GM19023 (cell line): ENCODE measurements around the gene SH3BP1.

Experiments
- ATAC-seq: cut with Tn5 transposase; IDR thresholded peaks from one replicate; pipeline ENCODE4 v1.9.1; 2021; ENCODE audit warnings: mild to moderate bottlenecking, moderate library complexity; ENCODE audit not compliant: unreplicated experiment

The SH3BP1 gene

DNA sequence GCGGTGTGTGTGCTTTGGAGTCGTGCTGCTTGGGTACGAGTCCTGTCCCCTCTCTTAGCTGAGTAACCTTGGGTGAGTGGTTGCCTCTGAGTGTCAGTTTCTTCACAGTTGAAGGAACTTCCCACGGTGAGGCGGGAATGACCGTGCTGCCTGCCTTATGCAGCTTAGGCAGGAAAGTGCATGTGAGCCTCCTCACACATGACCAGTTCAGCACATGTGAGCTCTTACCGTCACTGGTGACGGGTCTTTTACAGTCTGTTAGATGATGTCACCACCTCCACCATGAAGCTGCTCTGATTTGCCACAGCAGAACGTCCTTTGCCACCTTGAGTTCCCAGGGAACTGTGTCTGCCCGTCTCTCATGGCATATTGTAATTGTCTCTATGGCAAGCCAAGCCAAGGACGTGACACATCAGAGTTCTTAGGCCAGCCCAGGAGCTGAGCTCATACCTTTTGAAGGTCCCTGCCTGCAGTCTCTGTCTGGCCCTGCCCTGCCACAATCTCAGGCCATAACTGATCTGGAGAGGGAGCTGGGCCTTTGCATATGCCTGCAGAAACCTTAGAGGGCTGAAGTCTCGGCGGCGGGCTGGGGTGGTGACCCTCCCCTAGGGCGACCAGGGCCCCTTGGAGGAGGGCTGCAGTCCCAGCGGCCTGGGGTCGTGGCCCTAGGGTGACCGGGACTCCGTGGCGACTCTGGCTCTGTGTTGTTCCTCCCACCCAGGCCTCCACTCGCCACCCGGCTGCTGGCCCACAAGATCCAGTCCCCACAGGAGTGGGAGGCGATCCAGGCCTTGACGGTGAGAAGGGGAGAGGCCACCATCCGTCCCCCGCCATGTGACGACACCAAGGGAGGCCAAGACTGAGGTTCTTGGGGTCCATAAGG, 23.0 kb upstream of the SH3BP1 start:
- ATAC-seq = no peak

DNA sequence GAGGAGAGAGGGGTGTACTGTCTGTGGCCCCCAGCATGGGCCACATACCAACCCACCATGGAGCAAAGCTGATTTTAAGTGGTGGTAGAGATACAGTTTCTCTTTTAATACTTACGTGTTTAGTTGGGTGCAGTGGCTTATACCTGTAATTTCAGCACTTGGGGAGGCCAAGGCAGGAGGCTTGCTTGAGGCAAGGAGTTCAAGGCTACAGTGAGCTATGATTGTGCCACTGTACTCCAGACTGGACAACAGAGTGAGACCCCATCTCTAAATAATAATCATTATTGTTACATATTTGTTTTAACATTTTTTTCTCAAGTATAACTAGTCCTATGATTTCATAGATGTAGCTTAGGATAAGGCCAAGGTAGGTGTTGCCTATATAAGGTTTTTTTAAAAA, 22.0 kb upstream of the SH3BP1 start:
- ATAC-seq = no peak

DNA sequence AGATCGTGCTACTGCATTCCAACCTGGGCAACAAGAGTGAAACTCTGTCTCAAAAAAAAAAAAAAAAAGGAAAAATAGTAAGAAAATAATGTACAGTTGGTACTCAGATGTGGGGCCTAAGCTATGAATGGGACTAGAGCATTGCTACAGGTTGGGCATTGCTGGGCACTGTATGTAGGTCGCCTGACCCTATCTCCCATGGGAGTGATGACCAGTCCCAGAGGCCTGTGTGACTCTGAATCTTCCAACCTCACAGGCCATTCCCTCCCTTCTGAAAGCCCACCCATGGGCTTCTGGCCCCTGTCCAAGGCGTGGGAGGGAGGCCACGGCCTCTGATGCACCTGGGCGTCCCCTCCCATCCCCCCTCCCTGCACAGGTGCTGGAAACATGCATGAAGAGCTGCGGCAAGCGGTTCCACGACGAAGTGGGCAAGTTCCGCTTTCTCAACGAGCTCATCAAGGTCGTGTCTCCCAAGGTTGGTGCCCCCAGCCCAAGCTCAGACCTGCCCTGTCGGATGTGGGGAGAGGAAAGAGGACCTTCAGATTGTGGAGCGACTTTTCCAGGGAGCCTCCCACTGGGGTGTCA, 21.3 kb upstream of the SH3BP1 start:
- ATAC-seq = no peak

DNA sequence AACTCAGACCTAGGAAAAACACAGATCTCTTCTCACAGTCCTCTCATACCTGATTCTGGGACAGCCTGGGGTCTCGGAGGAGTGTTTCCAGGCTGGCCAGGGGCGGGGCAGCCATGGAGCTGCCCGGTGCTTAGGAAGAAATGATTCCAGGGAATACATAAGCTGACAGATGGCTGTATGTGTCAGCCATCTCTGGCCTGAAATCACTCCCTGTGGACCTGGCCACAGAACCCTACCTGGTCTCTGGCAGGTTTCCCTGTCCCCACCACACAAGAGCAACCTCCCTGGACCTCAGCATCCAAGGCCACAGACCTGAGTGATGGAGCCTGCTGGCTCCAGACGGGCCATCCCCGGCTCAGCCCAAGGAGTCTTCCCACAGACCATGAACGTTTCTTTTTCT, 20.8 kb upstream of the SH3BP1 start:
- no peak for ATAC-seq

DNA sequence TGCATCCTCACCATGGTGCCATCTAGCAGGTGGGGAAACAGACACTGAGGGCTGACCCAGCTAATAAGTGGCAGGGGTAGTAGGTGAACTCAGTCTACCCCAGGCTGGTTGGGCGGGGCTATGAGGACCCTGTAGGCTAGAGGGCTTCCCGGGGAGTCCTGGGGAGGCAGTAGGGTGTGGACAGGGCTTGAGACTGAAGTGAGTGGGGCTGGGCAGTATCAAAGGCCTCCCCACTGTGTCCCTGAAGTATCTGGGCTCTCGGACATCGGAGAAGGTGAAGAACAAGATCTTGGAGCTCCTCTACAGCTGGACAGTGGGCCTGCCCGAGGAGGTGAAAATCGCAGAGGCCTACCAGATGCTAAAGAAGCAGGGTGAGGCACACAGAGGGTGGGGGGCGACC, 19.5 kb upstream of the SH3BP1 start:
- ATAC-seq = no peak

DNA sequence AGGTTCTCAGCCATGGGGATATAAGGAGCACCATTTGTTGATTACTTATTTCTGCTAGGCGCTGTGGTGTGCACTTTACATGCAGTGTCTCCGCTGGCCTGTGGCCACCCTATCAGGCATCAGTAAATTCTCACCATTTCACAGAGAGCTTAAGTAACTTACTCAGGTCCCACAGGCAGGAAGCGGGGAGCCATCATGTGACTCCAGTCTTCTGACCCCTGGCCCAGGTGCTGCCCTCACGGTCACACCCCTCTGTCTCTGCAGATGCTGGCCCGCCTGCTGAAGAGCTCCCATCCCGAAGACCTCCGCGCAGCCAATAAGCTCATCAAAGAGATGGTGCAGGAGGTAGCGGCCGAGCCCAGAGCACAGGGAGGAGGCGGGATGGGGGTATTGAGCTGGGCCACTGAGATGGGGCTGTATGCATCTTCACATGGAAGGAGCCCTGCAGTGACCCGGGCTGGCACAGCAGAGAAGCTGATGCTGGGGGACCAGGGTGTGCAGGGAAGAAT, 18.1 kb upstream of the SH3BP1 start:
- ATAC-seq = no peak

DNA sequence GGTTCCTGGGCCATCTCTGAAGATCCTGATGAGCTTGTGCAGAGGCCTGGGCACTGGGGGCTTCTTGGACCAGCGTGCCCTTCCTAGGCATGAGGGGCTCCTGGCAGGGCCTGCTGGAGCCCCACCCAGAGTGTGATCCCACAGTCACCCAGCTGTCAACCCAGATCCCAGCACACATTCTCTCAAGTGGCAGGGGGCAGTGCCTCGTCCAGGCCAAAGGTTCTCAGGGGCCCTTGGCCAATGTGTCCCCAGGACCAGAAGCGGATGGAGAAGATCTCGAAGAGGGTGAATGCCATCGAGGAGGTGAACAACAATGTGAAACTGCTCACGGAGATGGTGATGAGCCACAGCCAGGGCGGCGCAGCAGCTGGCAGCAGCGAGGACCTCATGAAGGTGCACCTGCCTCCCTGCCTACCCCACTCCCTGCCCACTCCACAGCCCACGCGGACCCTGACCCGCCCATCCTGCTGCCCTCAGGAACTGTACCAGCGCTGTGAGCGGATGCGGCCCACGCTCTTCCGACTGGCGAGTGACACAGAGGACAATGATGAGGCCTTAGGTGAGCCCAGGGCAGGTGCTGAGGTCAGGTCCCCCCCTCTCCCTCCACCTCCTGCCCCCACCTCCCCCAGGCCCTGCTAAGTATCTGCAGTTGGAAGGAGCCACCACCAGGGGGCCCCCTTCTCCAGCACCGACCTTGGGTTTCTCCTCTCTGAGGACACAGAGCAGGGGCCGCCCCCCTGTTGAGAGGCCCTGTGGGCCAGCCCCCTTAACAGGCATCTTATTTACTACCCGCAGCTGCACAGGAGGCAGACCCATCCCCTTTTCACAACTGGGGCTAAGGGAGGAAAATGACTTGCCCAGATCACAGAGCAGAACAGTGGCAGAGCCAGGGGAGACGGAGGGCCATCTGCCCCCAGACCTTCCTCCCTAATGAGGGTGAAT, 16.1 kb upstream of the SH3BP1 start:
- ATAC-seq = no peak

DNA sequence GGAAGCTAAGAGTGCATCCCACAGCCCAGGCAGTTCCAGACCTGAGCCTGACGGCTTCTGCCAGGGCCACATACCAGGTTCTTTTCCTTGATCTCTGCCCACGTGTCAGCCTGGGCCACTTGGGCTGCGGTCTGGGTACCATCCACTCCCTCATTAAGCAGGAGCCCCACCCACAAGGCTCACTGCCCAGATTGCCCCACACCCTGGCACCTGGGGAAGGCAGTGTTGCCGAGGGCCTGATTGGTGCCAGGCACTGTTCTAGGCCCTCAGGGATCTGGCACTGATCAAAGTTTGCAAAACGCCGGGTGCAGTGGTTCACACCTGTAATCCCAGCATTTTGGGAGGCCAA, 15.5 kb upstream of the SH3BP1 start:
- no peak for ATAC-seq

DNA sequence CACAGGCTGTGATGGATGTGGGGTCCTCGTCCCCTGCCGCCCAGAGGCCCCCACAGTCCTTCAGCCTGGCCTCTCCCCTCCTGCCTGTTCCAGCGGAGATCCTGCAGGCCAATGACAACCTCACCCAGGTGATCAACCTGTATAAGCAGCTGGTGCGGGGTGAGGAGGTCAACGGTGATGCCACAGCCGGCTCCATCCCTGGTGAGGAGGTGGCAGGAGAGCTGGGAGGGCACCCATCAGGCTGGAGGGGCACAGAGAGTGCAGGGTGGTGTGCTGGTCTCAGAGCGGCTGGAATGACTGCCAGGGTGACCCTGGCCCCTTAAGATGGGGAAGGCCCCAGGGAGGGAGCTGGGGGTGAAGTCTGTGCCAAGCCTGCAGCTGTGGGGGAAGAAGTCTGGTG, 14.6 kb upstream of the SH3BP1 start:
- no peak for ATAC-seq

DNA sequence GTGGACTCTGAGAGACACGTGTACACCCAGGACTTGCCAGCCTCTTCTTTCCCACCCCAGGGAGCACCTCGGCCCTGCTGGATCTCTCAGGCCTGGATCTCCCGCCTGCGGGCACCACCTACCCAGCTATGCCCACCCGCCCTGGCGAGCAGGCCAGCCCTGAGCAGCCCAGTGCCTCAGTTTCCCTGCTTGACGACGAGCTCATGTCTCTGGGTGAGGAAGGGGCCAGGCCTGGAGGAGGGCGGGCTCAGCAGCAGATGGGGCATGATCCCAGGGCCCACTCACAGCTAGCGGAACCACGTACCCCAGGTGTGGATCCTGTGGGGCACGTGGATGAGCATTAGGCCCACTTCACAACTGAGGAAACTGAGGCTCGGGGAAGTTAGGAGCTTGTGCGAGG, 13.7 kb upstream of the SH3BP1 start:
- no peak for ATAC-seq

DNA sequence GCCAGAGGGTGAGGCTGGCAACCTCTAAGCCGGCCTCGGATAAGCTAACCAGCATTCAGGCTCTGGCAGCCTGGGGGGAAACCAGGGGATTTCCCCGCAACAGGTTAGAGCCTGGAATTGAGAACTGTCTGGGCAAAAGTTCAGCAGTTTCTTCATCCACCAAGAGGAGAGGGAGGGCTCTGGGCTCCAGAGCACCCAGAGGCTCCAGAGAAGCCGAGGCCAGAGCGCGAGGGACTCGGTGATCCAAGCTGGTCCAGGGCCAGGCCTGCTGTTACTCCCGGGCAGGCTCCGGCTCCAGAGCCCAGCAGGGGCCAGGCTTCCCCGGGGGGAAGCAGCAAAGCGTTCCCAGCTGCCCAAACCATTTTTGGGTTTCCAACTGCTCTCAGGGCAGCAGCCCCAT, 13.3 kb upstream of the SH3BP1 start:
- no peak for ATAC-seq

DNA sequence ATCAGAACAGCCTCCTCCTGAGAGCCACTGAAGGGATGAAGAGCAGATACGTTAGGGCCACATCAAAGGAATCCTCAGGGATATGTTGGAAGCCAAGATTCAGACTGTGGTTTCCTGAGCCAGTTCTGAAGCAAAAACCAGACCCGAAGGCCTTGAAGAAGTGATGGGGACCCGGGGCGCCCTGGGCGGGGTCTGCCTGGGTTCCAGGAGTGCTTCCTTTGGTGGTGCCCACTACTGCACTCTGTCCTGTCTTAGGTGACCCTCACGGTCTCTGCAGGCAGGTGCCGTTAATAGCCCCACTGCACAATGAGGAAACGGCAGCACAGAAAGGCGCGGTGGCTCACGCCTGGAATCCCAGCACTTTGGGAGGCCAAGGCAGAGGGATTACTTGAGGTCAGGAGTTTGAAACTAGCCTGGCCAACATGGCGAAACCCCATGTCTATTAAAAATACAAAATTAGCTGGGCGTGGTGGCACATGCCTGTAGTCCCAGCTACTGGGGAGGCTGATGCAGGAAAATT, 12.9 kb upstream of the SH3BP1 start:
- no peak for ATAC-seq

DNA sequence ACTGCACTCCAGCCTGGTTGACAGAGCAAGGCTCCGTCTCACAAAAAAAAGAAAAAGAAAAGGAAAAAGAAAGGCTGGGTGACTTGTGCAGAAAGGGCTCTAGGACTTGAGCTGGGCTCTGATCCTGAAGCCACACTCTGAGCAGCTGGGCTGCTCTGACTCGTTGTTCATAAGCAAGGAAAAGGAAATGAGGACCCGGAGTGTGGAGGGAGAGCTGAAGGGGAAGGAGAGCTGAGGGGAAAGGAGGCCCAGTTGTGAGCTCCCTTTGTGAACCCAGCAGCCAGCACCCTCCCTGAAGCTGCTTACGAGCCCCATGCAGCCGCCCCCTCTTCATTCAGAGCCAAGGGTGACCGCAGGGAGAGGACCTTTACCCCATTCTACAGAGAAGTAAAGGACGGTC, 12.3 kb upstream of the SH3BP1 start:
- no peak for ATAC-seq

DNA sequence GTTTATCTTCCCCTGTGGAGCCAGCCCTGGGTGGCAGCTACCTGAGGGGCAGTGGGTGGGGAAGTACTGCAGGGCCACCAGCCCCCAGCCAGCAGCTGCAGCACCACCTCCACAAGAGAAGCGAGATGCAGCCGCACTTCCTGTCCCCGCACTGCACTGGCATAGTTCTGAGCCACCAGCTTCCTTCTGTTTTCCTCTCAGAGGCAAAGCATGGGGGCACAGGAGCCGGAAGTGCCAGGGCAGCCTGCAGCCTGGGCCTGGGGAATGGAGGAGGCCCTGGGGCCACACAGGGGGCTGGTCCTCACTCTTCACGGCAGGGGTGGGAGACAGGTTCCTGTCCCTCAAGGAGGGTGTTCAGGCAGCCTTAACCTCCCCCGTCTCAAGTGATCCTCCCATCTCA, 11.9 kb upstream of the SH3BP1 start:
- ATAC-seq = no peak

DNA sequence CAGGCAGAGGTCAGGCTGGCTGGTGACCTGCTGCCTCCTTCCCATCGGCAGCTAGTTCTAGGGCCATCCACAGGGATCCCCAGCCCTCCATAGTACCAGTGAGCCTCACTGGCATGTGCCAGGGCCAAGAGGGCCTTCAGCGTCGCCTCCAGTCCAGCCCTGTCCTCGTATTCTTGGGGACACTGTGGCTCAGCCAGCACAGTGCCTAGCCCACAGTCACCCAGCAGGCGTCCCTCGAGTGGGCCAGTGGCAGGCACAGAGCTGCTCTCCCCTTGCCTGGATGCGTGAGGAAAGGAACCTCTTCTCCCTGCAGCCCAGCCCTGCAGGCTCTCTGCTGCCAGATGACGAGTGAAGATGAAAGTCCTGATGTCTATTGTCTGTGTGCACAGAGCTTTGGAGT, 10.6 kb upstream of the SH3BP1 start:
- ATAC-seq = no peak

DNA sequence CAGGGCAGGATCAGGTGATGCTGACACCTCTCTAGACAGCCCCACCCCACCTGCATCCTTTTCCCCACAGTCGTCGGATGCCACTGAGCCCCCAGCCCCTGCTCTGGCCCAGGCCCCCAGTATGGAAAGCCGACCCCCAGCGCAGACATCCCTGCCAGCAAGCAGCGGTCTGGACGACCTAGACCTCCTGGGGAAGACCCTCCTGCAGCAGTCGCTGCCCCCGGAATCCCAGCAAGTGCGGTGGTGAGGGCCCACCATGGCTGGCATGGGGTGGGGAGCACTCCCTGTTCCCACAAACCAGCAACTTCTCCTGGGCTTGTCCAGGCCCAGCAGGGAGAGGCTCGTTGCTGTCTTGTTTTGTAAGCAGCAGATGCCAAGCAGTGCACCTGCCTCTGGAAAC, 9.5 kb upstream of the SH3BP1 start:
- ATAC-seq = no peak

DNA sequence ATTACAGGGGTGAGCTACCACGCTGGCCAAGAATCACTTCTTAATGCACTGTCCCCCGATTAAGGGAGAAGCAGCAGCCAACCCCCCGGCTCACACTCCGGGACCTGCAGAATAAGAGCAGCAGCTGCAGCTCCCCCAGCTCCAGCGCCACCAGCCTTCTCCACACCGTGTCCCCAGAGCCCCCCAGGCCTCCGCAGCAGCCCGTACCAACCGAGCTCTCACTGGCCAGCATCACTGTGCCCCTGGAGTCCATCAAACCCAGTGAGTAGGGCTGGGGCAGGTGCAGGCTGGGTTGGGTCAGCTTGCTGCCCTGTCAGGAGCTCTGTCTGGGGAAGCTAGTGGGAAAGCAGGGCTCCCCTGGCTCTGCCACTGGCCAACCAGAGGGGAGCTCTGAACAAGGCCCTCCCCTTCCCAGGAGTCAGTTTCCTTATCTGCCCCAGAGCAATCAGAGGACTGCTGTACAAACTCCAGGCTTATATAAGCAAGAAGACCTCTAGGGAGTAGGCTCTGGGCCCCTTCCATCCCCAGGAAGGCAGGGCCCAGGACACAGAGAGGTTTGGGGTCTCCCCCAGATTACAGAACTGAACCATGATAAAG, 8.5 kb upstream of the SH3BP1 start:
- no peak for ATAC-seq

DNA sequence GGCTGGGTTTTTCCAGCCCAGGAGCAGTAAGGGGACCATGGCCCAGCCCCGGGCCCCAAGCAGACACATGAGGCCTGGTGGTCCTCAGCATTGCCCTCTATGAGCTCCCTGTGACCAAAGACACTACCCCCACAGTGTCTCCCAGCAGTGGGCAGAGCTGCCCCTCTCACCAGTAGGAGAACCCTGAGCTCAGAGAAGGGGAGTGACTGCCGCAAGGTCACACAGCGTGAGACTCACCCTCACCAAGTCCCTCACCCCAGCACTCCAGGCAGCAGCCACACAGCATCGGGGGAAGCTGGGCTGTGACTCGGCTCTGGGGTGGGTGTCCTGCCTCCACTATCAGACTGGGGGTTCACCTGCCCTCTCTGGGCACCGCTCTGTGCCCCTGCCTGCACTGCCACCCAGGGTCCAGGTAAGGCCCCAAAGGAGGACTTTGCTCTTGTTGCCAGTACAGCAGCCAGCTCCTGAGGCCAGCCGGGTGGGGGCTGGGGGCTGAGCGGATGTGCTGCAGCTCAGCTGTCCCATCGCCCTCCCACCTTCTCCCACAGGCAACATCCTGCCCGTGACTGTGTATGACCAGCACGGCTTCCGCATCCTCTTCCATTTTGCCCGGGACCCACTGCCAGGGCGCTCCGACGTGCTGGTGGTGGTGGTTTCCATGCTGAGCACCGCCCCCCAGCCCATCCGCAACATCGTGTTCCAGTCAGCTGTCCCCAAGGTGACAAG, 7.9 kb upstream of the SH3BP1 start:
- no peak for ATAC-seq

DNA sequence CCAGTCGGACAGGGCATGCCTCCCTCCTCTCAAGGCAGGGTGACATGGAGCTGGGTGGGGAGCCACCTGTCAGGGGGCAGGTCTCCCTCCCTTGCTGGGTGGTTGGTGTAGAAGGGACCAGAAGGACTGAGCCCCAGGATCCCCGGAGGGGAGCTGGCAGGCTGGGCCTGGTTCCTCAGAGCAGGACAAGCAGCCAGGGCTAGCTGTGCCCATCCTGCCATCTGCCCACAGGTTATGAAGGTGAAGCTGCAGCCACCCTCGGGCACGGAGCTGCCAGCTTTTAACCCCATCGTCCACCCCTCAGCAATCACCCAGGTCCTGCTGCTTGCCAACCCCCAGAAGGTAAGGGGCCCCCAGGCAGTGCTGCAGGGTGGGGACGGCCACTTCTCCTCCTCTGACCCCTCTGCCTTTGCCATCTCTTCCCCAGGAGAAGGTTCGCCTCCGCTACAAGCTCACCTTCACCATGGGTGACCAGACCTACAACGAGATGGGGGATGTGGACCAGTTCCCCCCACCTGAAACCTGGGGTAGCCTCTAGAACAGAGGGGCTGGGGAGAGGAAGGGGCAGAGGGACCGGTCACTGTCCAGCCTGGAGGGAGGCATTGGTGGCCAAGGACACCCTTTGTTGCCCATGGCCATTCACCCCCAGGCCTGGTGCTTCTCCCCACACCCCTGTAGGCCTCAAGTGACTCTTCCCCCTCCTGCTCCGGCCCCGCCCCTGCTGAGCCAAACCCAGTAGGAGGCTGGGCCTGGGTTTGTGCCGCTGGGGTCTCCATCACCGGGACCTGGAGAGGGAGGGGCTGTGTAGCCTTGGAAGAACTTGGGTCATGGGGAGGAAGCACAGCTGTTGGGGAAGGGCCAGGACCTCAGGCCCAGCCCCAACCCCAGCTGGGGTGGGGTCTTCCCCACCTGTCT, 7.0 kb upstream of the SH3BP1 start:
- peak; percentile 16 for ATAC-seq
